Forelimb muscle (tissue), 1 donor: ENCODE measurements around the gene CEBPZ. TPM values are rescaled to one million over a fixed set of nuclear protein-coding genes. Genes with fewer than 3 reads are reported as not detected.

Source experiments
- DNase-seq: peaks from one replicate; pipeline ENCODE4 v3.0.0-alpha.2; 2013; ENCODE audit warnings: low read depth
- polyA plus RNA-seq: library from polyadenylated mRNA; unstranded; fragments of 120-200 nt; gene quantifications from one replicate; pipeline ENCODE4 v1.2.1, GENCODE V29; 2013; ENCODE audit not compliant: insufficient read length

The CEBPZ gene
- polyA plus RNA-seq, 1 donor, result 40.5 TPM

- no peak for DNase-seq
Measured at GRCh38 chr2:37180006-37180639, 51.3 kb downstream of the CEBPZ start.

- DNase-seq, result no peak
Measured at GRCh38 chr2:37173741-37174140, 57.7 kb downstream of the CEBPZ start.

GRCh38 chr2:37171624-37171950 is 59.8 kb downstream of the CEBPZ start:
- DNase-seq, result no peak

- no peak for DNase-seq
Measured at GRCh38 chr2:37168217-37168981, 63.0 kb downstream of the CEBPZ start.

GRCh38 chr2:37167636-37168180 is 63.7 kb downstream of the CEBPZ start:
- no peak for DNase-seq

- DNase-seq, result no peak
Measured at GRCh38 chr2:37164757-37165156, 66.6 kb downstream of the CEBPZ start.

- peak; percentile 48 for DNase-seq
Measured at GRCh38 chr2:37156857-37157714, 74.3 kb downstream of the CEBPZ start, which contains the start of gene EIF2AK2. TSS of gene EIF2AK2 (minus strand) at chr2:37156980. CDS start at chr2:37147806, 9,174 bp downstream.

GRCh38 chr2:37156071-37156856 is 75.1 kb downstream of the CEBPZ start:
- peak; percentile 43 for DNase-seq

- no peak for DNase-seq
Measured at GRCh38 chr2:37154785-37155184, 76.6 kb downstream of the CEBPZ start.

- DNase-seq, result no peak
Measured at GRCh38 chr2:37153224-37153623, 78.2 kb downstream of the CEBPZ start.

Other genes with a start within 250 kb of the CEBPZ start
- 13.1 TPM for gene HEATR5B, start 147.2 kb downstream of the CEBPZ start, polyA plus RNA-seq
- gene GPATCH11, start 147.1 kb downstream of the CEBPZ start, polyA plus RNA-seq, result 7.6 TPM
- 18.6 TPM for gene EIF2AK2, start 74.6 kb downstream of the CEBPZ start, polyA plus RNA-seq
- not detected for gene SULT6B1, start 42.9 kb downstream of the CEBPZ start, polyA plus RNA-seq
- 35.9 TPM for gene CEBPZOS, start 35.1 kb downstream of the CEBPZ start, polyA plus RNA-seq
- gene NDUFAF7, start 62 bp upstream of the CEBPZ start, polyA plus RNA-seq, result 15.2 TPM
- gene PRKD3, start 93.2 kb upstream of the CEBPZ start, polyA plus RNA-seq, result 27.3 TPM
- 8.9 TPM for gene QPCT, start 113.0 kb upstream of the CEBPZ start, polyA plus RNA-seq